Posterior cingulate gyrus (tissue), 11 donors: ENCODE measurements around the gene CDK11A.
A peak's percentile ranks its signal among the peaks of the same experiment; 100 is the strongest.
"Not testable (repeated sequence)": the region's sequence is repeated elsewhere in the genome, so short reads cannot be mapped to it uniquely, and the experiment has no call there.

Experiments
- DNase-seq, 10 donors: peaks; one replicate each; pipeline versions ENCODE4 v3.0.0 to v3.0.0-alpha.2; 2020 to 2021; ENCODE audit warnings: mixed read lengths in 3 of 10
- intact Hi-C: fragments of 100-400 bp; cut with DNase I; formaldehyde crosslinking; loops from one replicate; pipeline ENCODE4 v1.15.1; 2023

CDK11A gene

DNA sequence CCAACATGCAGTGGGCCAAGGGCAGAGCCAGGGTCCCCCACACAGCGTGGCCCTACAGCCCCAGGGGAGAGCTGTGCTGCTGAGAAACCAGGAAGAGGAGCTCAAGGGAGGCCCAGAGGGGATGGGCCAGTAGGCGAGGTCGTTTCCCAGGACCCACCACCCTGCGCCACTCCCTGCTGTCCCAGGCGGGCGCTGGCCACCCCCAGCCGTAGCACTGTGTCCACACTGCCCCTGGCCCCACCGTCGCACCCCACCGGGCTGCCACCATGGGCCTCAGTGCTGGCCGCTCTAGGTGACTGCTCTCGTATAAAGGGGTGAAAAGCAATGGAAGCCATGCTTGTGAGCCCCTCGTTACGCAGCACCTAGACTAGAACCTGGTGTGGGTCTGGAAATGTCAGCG, 31.7 kb upstream of the CDK11A start:
- DNase-seq, result peak in 2 of 10 donors; percentile 2 to 75
- intact Hi-C loops, result no loop called here

DNA sequence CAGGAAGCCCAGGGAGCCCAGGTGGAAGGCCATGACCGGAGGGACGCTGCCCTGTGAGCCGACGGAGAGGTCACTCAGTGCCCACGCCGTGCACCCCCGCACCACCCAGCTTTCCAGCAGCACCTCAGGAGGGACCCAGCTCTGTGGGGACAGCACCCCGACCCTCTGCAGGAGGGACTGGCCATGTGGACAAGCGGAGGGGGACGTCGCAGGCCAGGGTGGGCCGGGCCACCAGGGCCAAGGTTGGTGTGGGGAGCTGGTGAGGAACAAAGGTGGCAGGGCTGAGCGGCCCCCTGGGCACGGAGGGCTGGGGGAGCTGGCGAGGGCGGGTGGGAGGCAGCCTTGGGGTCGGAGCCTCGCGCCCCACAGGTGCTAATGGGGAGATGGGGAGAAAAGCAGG, 31.3 kb upstream of the CDK11A start:
- intact Hi-C loops, result no loop called here
- DNase-seq, result peak in 3 of 10 donors; percentile 2 to 67 (median 64)

DNA sequence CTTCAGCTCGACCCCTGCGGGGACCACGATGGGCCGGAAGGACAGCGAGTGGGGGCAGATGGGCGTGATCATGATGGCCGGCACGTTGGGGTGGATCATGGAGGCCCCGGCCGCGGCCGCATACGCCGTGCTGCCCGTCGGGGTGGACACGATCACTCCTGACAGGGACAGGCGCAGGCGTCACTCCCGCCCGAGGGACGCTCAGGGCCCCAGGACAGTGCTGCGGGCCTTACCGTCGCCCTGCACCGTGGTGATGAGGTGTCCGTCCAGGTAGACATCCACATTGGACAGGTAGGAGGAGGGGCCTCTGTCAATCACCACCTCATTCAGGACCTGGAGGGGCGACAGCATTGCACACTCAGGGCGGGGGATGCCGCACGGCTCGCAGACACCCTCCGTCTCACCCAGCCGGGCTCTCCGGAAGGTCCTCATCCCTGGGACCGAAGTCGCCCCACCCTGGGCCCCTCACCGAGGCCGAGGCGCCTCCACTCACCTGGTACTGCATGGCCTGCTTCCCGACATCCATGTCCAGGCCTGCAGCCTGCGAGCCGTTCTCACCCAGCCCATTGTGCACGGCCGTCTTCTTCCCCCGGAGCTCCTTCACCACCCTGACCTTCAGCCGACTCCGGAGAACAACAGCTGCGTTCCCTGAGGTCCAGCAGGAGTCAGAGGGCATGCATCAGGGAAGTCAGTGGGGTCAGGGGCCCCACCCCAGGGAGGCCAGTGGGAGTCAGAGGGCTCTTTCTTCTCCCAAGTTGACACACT, 30.1 kb upstream of the CDK11A start:
- intact Hi-C loops, result no loop called here
- DNase-seq, result peak in 2 of 10 donors; percentile 68 to 82

DNA sequence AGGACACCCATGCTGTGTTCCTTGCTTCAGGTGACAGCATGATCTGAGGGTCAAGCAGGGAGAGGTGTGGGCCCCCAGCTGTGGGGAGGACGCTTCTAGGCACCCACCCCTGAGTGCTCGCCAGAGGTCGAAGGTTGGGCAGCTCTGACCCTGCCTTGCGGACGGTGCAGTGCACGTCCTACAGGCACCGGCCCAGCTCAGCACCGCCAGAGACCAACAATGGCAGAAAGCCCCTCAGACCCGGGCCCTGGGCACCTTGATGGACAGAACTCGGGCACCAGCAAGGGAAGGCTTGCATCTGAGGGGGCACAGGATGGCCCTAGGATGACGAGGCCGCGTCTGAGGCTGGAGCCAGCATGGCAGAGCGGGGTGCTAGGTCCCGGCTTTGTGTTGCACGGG, 29.4 kb upstream of the CDK11A start:
- DNase-seq, result peak in 2 of 10 donors; percentile 72 to 74
- intact Hi-C loops, result no loop called here

DNA sequence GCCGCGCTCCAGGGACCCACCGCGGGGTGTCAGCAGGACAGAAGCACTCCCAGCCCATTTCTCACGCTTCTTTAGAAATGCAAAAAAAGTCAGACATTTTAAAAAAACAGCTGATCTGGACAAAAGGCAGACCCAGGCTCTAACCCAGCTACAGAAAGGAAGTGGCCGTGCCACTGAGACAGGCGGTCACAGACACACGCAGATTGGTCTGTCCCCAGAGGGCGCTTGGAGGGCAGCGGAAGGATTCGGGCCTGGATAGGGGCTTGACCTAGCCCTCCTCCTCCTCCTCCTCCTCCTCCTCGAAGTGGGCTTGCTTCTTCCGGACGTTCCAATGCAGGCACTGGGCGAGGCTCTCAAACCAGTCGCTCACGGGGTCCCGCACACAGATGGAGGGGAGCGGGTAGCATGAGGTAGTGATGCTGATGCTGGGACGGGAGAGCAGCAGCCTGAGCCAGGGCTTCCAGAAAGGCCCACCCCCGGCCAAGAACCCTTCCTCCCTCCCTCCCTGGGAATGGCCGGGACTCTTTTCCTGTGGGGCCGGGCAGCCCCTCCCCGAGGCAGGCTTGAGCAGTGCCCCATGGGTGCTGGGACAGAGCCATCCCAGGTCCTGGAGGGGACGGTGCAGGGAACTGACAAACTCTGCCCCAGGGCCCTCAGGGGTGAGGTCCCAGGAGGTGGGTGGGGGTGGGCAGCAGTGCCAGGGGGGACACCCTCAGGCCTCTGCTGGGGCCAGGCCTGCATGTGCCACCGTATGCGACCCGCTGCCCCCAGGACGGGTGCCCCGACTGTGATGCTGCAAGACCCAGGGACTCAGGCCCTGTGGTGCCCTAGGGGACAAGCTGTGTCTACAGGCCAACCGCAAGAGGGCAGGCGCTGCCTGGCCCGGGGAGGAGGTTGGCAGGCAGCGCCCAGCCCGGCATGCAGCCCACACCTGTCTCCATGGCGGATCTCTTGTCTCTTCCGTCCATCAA, 28.8 kb upstream of the CDK11A start:
- peak in 2 of 10 donors; percentile 57 to 66 for DNase-seq
- intact Hi-C loops, result no loop called here

DNA sequence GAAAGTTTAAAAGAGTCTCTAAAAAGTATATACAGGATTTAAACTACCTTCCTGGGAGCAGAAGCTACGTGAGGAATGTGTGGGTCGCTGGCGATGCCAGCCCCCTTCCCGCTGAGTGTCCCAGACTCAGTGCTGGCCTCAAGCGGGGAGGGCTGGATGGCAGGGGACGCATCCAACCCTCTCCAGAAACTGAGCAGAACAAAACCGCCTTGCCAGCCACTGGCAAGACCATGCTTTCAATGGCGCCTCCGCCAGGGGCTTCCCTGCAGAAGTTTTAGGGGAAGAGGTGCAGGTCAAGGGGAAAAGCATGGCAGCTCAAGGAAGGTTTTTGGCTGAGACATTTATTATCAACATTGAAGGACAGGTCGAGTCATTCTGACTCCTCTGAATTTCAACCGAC, 28.0 kb upstream of the CDK11A start:
- intact Hi-C loops, result no loop called here
- peak in 2 of 10 donors; percentile 52 to 68 for DNase-seq

DNA sequence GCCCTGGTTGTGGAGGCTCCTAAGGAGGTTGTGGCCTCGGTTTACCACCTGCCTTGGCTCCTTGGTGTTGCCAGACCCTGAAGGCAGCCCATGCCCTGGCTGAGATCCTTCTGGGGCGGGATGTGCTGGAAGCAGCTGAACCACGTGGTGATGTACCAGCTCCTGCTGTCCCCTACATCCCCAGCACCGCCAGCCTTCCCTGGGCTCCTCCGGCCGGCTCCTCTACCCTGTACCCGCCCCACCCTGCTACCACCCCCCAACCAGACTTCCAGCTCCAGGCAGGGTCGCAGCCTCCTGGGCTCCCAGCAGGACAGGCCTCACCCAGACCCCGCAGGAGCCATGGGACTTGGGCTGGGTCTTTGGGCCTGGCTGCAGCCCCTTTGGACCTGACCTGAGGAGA, 25.8 kb upstream of the CDK11A start:
- DNase-seq, result peak in 2 of 10 donors; percentile 36 to 64
- intact Hi-C loops, result not testable (repeated sequence)

DNA sequence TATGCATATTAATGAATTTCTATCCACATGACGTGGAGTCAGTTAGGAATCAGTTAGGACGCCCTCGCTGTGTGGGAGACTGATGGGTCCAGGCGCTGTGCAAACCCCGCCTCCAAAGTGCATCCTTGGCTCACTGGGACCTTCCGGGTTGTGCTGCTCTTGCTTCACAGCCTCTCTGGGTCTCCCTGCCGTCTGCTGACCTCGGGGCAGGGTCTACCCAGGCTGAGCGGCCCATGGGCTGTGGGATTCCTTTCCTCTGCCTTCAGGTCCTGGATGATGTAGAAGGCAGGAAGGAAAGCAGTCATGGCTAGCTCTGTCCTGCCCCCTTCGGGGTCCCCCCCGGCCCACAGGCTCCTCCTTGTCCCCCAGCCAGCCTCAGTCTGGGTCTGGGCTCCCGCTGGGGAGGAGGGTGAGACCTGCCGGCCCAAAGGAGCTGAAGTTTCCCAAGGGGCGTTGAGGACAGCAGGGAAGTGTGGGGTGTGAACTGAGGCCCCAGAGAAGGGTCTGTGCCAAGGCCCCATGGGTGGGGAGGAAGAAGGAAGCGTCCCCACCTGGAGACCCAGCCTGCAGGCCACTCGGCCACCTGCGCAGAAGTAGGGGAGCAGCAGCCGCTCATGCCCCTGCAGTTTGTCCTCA, 24.6 kb upstream of the CDK11A start:
- peak in 2 of 10 donors; percentile 60 to 72 for DNase-seq
- intact Hi-C loops, result no loop called here

DNA sequence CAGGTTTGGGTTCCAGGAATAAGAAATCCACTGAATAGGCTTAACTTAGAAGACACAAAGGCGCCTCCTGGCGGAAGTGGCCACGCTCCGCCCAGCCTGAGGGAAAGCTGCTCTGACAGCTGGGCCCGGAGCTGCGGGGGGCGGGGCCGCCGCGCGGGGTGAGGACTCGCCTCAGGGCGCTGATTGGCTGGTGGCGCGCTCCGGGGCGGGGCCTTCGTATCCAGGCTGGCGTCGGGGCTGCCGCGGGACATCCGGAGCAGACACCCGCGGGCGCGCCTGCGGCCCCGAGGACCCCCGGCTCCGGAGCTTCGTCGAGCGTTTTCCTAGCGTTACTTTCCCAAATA, 22.4 kb upstream of the CDK11A start:
- DNase-seq, intact Hi-C loops: not testable (repeated sequence)

DNA sequence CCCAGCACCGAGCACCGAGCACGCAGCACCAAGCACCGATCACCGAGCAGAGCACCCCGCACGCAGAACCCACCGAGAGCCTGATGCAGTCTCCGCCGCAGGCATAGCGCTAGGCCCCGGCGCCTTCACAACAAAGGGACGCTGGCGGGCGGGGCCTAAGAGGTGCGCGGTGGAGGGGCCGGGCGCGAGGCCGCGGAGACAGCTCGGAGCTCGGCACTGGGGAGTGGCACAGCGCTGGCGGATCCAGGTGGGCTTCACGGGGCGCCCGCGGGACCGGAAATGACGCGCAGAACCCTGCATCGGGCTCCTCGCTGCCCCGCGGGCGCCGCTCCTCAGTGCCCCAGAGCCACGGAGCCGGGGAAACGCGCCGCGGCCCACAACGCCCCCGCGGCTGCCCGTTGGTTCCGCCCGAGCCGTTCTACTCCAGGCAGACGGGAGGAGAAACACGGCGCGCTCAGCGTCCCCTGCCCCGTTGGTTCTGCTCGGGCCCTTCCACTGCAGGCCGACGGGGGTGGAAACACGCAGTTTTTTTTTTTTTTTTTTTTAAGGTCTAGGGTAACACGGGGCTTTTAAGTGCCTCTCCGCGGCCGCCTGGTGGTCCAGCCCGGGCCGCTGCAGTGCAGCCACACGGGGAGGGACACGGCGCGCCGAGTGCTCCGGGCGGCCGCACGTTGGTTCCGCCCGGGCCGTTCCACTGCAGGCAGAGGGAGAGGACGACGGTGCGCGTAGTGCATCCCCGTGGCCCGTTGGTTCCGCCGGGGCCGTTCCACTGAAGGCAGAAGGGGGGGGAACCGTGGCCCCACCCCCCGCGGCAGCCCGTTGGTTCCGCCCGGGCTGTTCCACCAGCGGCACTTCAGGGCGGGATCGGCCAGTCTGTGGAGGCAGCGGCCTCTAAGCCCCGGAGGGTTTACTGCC, 21.8 kb upstream of the CDK11A start:
- intact Hi-C loops, result not testable (repeated sequence)
- peak in 7 of 10 donors; percentile 34 to 91 (median 68) for DNase-seq

DNA sequence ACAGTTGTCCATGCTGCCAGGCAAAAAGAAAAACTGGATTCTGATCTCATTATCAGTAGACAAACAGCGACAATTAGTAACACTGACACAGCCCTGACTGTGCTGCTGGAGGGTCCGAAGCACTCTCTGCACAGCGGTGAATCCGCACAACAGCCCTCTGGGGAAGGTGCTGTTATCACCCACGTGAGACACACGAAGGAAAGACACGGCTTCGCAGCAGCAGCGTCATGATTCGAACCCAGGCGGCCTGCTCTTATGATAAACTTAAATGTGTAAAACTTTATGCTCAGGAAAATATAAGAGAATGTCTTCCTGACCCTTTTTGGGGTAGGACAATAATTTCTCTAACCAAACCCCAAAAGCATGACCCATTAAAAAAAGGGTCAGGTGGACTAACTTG, 18.4 kb upstream of the CDK11A start:
- intact Hi-C loops, result not testable (repeated sequence)
- peak in 2 of 10 donors; percentile 17 to 34 for DNase-seq

DNA sequence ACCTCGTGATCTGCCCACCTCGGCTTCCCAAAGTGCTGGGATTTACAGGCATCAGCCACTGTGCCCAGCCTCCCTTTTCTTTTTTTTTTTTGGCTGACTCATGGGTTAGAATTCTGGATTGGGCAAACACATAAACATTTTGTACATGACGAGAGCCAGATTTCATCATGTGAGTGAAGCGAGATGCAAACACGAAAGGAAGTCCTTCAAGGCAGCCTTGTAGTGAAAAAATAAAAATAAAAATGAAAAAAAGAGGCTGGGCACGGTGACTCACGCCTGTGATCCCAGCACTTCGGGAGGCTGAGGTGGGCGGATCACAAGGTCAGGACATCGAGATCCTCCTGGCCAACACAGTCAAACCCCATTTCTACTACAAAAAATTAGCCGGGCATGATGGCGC, 16.9 kb upstream of the CDK11A start:
- intact Hi-C loops, result not testable (repeated sequence)
- DNase-seq, result peak in 2 of 10 donors; percentile 43 to 55

DNA sequence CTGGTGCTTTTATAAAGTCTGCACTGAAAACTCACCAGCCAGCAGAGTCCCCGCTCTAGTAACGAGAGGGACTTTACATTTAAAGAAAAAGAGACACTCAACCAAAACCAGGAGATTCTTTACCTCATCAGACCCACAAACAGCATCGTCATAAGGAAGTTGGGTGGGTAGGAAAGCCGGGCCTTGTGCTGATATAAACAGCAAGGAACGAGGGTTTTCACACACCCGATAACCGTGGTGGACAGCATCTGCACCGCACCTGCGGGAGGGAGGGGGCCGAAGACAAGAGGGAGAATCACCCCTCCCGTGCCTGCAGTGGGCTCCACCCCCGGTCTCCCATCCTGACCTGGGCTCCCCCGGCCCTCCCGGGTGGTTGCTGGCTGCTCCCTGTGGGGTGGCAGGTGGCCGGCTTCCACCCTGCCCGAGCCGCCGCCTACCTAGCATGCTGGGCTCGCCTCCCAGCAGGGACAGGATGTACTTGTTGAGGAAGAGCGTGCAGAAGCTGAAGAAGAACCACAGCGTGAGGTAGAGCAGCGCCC, 14.7 kb upstream of the CDK11A start:
- DNase-seq, result peak in 2 of 10 donors; percentile 23 to 37
- intact Hi-C loops, result not testable (repeated sequence)

DNA sequence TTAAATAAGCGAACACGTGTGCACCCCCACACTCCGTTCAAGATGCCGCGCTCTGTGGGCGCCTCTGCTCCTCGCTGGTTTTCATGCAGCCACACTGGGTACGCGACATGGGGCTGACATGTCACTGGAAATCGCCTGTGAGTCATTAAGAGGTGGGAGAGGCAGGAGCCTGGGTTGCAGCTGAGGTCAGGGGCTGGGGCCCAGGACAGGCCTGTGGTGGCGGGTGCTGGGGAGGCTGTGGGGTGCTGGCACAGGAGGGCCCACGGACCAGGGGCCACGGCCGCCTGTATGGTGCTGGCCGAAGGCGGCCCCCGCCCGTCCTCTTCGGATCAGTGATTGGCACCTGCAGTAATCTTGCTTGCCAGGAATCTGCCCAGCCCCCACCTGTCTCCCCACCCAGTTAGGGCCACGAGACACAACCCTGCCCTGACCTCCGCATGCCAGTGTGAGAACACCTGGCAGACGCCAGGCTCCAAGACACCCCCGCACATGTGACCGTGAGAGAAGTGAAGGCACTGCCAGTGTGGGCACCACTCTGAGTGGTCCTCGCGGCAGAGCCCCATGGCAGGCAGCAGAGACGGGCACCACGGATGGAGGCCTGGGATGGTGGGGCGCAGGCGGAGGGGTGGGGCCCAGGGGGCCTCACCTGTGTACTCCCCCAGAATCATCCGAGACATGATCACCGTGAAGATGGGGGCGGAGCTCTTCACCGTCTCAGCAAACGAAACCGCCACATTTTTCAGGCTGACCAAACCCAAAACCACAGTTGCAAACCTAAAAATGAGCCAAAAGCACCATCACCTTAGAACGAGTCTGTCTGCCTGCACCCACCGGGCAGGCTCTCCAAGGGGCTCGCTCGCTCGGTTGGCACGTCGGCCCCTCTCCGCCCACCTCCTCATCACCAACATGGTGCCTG, 13.8 kb upstream of the CDK11A start:
- DNase-seq, result peak in 2 of 10 donors; percentile 66 to 78
- intact Hi-C loops, result not testable (repeated sequence)

DNA sequence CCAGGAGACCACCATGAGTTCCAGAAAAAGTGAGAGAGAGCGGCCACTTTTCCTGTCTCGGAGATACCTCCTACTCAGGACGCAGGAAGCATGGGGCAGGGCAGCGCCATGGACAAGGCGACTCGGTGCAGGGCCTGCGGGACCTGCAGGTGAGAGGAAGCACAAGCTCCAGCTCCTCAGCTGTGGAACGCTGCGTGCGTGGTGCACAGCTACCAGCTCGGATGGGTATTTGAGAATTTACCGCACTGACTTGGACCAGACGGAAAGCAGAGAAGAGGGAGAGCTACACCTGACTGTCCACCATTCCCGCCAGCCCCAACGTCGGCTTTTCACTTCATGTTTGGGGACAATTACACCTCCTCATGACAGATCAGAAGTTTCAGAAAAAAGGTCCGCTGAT, 8.2 kb upstream of the CDK11A start:
- intact Hi-C loops, result no loop called here
- DNase-seq, result peak in 2 of 10 donors; percentile 49 to 62

DNA sequence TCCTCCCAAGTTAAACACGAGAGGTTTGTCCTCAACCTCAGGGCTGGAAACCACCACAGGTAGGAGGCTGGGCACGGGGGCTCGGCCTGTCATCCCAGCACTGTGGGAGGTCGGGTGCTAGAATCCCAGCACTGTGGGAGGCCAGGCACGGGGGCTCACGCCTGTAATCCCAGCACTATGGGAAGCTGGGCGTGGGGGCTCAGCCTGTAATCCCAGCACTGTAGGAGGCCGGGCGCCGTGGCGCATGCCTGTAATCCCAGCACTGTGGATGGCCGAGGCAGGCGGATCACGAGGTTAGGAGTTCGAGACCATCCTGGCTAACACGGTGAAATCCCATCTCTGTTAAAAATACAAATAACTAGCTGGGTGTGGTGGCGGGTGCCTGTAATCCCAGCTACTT, 6.7 kb upstream of the CDK11A start:
- peak in 2 of 10 donors; percentile 53 to 58 for DNase-seq
- intact Hi-C loops, result no loop called here

DNA sequence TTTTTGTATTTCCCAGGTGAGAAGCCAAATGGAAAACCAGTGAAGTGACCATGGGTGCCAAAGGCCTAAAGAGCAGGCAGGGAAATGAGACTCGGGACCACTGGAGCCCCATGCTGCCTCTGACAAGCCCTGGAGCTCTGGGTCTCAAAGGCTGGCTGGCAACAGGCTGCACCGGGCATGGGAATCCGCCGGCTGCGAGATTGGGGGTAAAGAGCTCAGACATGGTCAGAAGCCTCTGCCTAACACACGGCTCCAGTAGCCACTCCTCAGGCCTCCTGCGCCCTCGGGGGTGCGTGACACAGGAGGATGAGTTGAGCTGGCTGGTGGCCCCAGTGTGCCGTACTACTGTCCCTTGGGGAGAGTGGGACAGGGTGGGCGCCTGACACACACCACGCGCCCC, 6.1 kb upstream of the CDK11A start:
- DNase-seq, result peak in 1 of 10 donors; percentile 7
- intact Hi-C loops, result not testable (repeated sequence)

DNA sequence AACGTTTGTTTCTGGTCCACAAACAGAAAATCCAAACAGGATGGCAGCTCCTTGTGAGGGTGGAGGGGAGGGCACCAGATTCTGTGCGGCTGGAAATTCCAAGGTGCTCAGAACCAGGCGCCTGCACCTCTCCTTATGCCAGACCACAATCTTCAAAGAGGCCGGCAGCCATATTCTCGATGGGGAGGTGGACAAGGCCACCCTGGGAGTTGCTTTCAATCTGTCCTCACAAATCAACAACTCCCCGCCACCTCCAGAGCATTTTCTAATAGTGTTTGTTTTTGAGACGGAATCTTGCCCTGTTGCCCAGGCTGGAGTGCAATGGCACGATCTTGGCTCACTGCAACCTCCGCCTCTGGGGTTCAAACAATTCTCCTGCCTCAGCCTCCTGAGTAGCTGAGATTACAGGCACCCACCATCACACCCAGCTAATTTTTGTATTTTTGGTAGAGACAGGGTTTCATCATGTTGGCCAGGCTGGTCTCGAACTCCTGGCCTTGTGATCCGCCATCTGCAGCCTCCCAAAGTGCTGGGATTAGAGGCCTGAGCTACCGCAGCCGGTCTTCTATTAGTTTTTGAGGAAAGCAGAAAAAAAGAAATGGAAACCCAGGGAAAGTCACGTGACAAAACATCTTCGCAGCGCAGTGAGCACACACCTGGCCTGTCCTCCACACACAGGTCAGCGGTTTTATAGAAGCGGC, 5.1 kb upstream of the CDK11A start:
- DNase-seq, result peak in 2 of 10 donors; percentile 17 to 29
- intact Hi-C loops, result not testable (repeated sequence)
